HG02943 (cell line): ENCODE measurements around the gene SPDYE16.
A peak's percentile ranks its signal among the peaks of the same experiment; 100 is the strongest.
"Not testable (repeated sequence)": the region's sequence is repeated elsewhere in the genome, so short reads cannot be mapped to it uniquely, and the experiment has no call there.

ENCODE experiments used
- ATAC-seq: cut with Tn5 transposase; IDR thresholded peaks from one replicate; pipeline ENCODE4 v1.9.1; 2021; ENCODE audit warnings: mild to moderate bottlenecking, low read depth, moderate library complexity; ENCODE audit not compliant: unreplicated experiment

SPDYE16 gene

DNA sequence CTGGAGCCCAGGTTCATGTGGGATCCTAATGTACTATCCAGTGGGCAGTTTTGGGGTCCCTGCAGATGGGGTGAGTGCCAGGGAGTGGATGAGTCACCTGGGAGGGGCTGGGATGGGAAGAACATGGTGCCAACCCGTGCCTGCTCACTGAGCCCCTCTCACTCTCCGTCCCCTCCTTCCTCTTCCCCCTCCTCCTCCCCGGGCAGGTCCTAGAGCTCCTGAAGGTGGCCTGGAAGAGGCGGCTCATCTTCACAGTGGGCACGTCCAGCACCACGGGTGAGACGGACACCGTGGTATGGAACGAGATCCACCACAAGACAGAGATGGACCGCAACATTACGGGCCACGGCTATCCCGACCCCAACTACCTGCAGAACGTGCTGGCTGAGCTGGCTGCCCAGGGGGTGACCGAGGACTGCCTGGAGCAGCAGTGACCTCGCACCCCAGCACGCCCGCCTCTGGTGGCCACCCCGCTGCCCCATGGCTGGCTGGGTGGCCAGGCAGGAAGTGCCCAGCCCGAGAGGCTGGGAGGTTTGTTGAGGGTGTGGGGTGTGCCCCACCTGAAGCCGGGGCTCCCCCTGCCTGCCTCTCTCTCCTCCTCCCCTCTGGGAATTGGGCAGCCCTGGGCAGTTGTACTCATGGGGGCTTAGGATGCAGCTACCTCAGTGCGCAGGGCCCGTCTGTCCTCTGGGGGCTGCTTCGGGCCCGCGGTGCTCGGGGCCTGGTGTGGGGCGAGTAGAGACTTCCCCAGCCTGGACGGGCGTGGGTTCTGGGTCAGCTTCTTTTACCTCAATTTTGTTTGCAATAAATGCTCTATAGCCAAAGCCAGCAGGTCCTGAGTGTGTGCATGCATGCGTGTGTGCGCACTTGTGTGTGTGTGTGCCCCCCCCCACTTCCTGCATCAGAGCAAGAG lies 37.7 kb downstream of the SPDYE16 start:
- ATAC-seq = no peak

DNA sequence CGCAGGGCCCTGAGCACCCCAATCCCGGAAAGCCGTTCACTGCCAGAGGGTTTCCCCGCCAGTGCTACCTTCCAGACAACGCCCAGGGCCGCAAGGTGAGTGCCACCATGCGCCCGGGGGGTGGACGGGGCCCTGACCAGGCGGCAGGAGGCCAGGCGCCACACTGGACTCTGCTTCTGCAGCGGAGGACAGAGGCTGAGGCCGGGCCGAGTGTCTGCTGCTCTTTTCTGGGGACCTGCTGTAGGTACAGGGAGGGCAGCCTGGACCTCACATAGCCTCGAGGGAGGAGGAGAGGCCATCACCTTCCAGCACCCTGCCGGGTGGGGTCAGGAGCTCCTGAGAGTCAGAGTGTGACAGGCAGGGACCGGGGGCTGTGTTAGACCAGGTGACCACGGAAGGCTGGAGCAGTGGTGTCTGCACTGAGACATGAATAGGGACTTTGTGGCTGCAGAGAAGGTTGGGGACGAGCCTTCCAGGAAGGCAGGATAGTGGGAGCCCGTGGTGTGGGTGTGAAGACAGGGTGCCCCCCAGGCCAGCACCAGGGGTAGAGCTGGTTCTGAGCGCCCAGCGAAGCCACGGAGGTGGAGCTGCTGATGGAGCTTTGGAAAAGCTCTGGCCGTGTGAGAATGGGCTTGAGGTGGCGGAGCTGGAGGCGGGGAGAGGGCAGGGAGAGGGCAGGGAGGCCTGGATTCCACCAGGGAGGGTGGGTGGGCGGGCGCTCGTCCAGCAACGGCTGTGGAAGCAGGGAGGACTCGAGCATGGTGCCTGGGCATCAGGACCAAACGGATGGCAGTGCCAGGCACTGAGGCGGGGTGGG lies 38.5 kb downstream of the SPDYE16 start:
- not testable (repeated sequence) for ATAC-seq

DNA sequence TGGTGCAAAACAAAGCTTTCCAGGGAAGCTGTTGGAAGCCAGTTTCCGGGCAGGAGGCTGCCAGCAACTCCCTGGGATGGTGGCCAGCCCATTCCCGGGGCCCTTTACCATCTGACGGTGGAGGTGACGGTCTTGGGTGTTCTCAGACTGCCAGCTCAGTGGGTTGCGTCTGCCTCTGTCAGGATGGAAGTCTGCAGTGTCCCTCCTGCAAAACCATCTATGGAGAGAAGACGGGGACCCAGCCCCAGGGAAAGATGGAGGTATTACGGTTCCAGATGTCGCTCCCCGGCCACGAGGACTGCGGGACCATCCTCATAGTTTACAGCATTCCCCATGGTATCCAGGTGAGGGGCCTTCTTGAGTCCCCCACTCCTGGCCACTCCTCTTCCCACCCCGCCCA lies 39.9 kb downstream of the SPDYE16 start:
- not testable (repeated sequence) for ATAC-seq

DNA sequence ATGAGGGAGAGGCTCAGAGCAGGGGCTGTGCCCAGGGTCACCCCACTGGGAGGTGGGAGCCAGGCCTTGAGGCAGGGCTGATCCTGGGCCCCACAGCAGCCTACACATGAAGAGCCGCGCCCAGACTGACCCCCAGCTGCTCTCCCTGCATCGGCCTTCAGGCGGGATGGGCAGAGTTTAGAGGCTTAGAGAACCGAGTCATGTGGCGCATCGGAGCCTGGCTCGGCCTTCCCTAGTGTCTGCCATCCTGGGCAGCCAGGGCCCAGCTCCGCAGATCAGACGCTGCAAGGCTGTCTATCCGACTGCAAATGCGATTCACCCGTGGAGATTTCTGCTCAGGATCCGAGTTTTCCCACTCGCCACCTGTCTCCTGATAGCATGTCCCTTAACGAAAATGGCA lies 40.3 kb downstream of the SPDYE16 start:
- not testable (repeated sequence) for ATAC-seq

DNA sequence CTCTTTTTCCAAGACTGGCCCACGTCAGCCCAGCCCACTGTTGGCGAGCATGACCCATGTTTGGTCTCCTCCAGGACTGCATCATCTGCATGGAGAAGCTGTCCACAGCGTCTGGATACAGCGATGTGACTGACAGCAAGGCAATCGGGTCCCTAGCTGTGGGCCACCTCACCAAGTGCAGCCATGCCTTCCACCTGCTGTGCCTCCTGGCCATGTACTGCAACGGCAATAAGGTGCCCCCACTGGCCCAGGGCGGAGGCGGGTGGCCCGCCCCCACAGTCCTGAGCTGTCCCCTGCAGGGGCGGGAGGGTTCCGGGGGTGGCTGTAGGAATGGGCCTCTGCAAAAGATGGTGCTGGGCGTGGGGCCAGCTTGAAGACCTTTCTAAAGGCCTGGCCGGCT lies 40.9 kb downstream of the SPDYE16 start:
- ATAC-seq = not testable (repeated sequence)

DNA sequence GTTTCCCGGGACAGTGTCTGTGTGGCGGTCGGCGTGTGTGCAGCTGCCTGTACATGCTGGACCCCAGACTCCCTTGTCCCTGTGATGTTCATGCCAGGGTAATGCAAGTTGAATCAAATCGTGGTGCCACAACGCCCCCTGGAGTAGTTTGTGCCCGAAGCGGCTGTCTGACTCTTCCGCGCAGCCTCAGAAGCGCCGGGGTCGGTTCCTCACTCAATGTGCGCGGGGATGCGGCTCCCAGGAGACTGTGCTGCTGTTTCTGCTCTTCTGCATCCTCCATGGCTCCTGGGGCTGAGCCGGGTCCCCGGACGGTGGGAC lies 43.2 kb downstream of the SPDYE16 start:
- ATAC-seq = not testable (repeated sequence)

DNA sequence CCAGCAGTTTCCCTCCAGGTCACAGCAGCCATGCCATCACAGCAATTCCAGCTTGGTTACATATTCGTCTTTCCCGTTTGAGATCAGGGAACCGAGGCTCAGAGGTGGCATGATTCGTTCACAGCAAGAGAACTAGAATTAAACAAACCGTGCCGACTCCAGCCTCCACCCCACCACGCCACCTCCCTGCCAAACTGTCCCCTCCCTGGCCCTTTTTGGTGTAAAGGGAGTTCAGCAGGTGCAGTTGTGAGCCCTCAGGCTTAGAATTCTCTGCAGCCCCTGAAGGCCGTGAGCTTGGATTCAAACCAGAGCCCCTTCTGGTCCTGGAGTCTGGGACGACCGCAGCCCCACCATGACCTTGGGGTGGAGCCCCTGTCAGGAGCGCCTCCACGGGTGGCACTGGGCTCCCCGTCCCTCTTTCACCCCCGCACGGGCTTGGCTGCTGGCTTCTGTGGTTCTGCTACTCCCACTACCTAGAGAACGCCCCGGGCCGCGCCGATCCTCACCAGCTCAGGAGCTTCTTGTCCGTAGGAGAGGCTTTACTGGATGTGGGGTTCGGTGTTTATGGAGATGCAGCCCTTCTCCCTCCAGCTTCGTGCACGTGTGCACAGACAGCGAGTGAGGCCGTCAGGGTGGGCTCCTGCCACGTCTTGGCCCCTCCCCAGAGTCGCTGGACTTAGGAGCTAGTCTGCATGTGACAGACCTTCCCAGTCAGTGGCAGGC lies 43.7 kb downstream of the SPDYE16 start:
- not testable (repeated sequence) for ATAC-seq

DNA sequence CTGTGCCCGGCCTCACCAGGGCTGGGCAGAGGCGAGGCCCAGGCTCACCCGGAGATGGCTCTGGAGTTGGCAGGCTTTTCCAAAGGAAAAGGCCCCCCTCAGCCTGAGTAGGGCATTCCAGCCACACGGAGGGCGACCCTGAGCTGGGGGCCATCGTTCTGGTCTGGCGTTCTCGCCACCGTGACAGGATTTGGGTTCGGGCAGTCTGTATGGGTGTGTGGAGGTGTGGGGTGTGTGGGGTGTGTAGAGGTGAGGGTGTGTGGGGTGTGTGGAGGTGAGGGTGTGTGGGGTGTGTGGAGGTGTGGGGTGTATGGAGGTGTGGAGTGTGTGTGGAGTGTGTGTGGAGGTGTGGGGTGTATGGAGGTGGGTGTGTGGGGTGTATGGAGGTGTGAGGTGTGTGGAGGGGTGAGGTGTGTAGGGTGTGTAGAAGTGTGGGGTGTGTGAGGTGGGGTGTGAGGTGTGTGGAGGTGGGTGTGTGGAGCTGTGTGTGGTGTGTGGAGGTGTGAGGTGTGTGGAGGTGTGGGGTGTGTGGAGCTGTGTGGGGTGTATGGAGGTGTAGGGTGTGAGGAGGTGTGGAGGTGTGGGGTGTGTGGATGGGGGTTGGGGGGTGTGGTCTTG lies 44.4 kb downstream of the SPDYE16 start:
- not testable (repeated sequence) for ATAC-seq

DNA sequence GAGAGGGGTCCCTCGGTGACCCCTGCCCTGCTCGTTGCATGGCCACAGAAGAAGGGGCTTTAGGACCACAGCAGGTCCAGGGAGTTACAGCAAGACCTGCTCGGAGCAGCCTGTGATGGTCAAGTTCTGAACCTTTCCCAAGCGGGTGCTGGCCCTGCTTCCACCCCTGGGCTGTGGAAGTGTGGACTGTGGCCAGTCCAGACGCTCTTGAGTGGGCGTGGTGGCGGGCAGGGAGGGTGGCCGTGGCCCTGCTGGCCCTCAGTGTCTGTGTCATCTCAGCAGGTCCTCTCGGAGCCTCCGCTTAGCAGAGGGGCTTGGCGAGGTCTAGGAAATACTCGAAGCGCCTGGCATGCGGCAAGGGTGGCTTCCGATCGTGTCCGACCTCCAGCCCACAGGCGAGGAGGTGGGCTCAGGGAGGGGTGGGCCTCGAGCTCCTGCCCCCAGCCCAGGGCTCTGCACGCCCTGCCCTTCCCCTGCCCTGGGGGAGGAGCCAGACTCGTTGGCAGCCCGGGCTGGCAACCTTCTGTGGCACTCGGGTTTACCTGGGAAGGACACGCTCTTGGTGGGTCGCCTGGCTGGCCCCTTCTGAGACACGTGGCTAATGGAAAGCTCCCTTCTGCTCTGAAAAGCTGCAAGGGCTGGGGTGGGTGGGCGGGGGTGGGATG lies 45.0 kb downstream of the SPDYE16 start:
- not testable (repeated sequence) for ATAC-seq

DNA sequence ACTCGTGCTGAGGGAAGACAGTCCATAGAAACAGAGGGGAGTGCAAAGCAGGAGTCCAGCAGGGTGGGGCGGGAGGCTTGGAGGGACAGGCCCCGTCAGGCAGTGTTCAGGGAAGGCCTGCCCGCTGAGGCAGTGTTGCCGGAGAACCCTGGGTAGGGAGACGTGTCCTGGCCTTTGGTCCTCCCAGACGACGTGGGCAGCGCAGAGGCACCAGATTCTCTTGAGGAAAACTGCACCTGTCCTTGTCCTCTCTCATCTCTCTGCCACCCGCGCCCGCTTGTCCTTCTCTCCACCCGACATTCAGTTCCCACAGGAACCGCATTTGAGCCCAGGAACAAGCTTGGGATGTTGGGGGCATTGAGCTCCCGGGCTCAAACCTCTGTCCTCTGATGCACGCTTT lies 47.4 kb downstream of the SPDYE16 start:
- not testable (repeated sequence) for ATAC-seq

DNA sequence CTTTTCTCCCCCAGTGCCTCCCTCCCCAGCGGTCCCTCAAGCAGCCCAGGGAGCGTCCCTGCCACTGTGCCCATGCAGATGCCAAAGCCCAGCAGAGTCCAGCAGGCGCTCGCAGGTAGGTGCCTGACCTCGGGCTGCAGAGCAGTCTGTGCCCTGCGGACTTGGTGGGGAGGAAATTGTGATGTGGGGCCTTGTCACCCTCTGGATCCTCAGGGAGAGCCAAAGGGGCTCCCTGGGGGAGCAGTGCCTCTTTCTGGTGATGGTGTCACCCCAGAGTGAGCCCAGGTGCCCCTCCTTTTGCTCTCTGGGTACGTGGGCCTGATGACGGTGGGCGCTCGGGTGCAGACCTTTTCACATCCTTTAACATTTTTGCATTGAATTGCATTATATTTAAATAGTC lies 51.0 kb downstream of the SPDYE16 start:
- not testable (repeated sequence) for ATAC-seq

DNA sequence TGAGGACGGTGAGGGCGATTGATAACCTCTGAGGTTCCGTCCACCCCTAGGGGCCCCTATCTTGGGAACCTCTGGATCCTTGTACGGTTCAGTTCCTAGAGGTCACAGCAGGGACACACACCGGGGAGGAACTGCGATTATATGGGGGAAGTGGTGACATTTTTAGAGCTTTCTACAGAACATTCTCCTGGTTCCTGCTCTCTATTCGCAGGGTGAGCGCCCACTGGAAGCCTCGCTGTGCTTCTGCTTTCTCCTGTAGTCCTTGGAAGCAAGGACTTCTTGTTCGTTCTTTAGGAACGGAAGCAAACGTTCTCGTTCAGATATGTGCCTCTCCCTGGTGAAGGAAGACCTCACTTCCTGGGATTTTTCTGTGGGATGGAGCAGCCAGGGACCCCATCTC lies 55.1 kb downstream of the SPDYE16 start:
- not testable (repeated sequence) for ATAC-seq

DNA sequence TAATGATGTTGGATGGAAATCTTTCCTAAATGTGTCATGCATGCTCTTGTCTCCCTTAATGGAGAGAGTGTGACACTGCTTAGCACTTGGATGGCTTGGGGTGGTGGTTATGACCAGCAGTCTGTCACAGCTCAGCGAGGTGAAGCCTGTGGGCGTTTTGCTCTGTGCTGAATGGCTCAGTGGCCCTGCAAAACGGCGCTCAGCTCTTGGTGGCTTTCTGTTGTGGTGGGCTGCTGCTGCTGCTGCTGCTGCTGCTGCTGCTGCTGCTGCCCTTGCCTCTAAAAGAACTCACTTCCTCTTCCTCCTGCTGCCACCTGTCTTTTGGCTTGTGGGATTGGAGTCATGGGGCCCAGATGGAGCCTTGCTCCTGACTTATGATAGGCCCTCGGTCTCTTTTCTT lies 56.5 kb downstream of the SPDYE16 start:
- peak; percentile 99 for ATAC-seq

DNA sequence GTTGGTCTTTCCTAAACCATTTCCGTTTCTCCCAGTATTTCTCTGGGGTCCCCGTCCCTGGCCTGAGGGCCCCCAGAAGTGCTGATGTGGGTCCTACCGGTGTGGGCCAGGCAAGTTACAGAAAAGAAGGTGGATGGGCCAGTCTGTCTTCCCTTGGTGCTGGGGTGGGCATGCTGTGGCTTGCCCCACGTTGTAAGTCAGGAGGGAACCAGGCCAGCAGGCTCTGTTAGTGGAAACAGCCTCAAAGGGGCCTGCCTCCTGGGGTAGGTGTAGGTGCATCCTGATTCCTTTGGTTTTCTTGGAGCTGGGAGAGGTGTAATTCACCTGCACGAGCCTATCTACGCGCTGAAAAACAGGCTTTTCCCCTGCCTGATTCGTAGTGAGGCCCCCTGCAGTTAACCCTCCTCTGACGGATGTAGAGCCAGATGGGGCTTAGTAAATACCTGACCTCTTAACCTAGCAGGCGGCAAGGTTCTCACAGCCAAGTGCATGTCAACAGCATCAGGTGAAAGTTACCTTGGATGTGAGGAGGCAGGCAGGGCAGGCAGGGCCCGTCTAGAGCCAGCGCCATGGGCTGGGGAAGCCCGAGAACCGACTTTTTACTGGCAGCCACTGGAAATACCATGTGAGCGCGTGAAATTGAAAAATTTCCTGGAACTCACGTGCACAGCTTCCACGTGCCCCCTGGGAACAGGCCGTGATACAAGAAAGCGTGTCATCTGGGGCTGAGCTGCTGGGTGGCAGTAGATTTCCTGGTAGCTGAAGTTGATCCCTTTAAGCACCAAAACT lies 57.1 kb downstream of the SPDYE16 start:
- peak; percentile 4 for ATAC-seq

DNA sequence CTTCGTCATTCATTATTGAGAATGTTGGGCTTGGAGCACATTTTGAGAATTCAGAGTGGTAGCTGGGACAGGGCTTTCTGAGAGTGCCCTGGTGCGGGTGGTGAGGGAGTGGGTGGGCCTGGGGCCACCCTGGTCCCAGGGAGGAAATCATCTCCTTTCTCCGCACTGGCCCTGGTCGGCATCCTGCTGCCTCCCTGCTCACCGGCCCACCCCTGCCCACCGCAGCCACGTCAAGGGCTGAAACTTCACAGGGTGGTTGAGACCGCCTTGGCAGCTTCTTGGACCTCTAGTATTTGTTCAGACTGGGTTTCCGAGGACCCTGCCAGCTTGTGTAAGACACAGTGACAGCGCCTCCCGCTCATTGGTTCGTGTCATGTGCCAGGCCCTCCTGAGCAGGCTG lies 58.6 kb downstream of the SPDYE16 start:
- not testable (repeated sequence) for ATAC-seq

DNA sequence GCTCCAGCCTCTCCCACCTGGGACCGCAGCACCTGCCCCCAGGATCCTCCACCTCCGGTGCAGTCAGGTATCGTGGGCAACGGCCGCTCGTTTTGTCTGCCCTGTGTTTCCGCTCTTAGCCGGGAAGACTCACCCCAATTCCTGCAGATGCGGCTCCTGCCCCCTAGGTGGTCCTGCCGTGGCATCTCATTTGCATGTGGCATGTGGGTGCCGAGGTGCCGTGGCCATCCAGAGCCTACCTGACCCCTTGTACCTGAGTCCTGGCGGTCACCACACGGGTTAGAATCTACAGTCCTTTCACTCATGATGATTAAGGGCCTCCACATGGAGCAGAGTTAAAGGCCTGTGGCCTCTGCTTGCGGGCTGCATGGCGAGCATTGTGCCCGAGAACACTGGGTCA lies 60.0 kb downstream of the SPDYE16 start:
- not testable (repeated sequence) for ATAC-seq

DNA sequence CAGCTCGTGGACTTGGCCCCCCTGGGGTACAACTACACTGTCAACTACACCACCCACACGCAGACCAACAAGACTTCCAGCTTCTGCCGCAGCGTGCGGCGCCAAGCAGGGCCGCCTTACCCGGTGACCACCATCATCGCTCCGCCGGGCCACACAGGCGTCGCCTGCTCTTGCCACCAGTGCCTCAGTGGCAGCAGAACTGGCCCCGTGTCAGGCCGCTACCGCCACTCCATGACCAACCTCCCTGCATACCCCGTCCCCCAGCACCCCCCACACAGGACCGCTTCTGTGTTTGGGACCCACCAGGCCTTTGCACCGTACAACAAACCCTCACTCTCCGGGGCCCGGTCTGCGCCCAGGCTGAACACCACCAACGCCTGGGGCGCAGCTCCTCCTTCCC lies 60.4 kb downstream of the SPDYE16 start:
- ATAC-seq = not testable (repeated sequence)
